GM19099 (cell line): ENCODE results near the gene NIFK.

Experiments
- POLR2A ChIP-seq: IDR thresholded peaks from 3 replicates; pipeline ENCODE4 v1.6.1; 2011; ENCODE audit warnings: low read depth; ENCODE audit not compliant: insufficient read length; ENCODE audit errors: extremely low read depth

Gene NIFK

GRCh38 chr2:121736462-121737336 lies at the start of gene NIFK:
TSS of gene NIFK (minus strand) at chr2:121736875. CDS start at chr2:121736850, 25 bp downstream.
- peak; percentile 79 for TF ChIP-seq POLR2A

- no peak for TF ChIP-seq POLR2A
These were observed 46.5 kb upstream of the NIFK start for GRCh38 chr2:121783180-121783579.

- no peak for TF ChIP-seq POLR2A
These were observed 42.2 kb upstream of the NIFK start for GRCh38 chr2:121778741-121779487.

- no peak for TF ChIP-seq POLR2A
These were observed 41.0 kb upstream of the NIFK start for GRCh38 chr2:121777699-121778058.

- no peak for TF ChIP-seq POLR2A
These were observed 40.4 kb upstream of the NIFK start for GRCh38 chr2:121776885-121777698.

GRCh38 chr2:121776361-121776760 lies 39.7 kb upstream of the NIFK start:
- TF ChIP-seq POLR2A: no peak

- TF ChIP-seq POLR2A: no peak
These were observed 37.6 kb upstream of the NIFK start for GRCh38 chr2:121774235-121774634.

GRCh38 chr2:121771976-121772742 lies 35.5 kb upstream of the NIFK start:
- no peak for TF ChIP-seq POLR2A

GRCh38 chr2:121768143-121768755 lies 31.6 kb upstream of the NIFK start:
- TF ChIP-seq POLR2A: no peak

GRCh38 chr2:121766624-121767023 lies 29.9 kb upstream of the NIFK start:
- TF ChIP-seq POLR2A: no peak

GRCh38 chr2:121764681-121765228 lies 28.1 kb upstream of the NIFK start:
- no peak for TF ChIP-seq POLR2A

GRCh38 chr2:121755237-121756111 lies 18.8 kb upstream of the NIFK start, which contains the start of gene TSN:
TSS of gene TSN (plus strand) at chr2:121755651. CDS start at chr2:121755780, 129 bp downstream.
- peak; percentile 83 for TF ChIP-seq POLR2A

- no peak for TF ChIP-seq POLR2A
These were observed 18.2 kb upstream of the NIFK start for GRCh38 chr2:121754851-121755236.

- no peak for TF ChIP-seq POLR2A
These were observed 11.5 kb upstream of the NIFK start for GRCh38 chr2:121748202-121748601.
